Activated T-cell treated with anti-CD3 and anti-CD28 coated beads, Interleukin-2, amount 50 U/mL, for 24 hours (primary cell): ENCODE data around the gene TRIP4.

Source experiments
- DNase-seq: peaks from one replicate; pipeline ENCODE4 v3.0.0-alpha.2; 2020
- H3K27ac Mint-ChIP-seq: 2 replicates; pipeline ENCODE4 v1.8.0; 2020; ENCODE audit warnings: mild to moderate bottlenecking, mixed read lengths
- H3K27me3 Mint-ChIP-seq: 2 replicates; pipeline ENCODE4 v1.8.0; 2020; ENCODE audit warnings: mixed read lengths
- H3K36me3 Mint-ChIP-seq: 2 replicates; pipeline ENCODE4 v1.8.0; 2020; ENCODE audit warnings: low read depth, mixed read lengths
- H3K4me1 Mint-ChIP-seq: 2 replicates; pipeline ENCODE4 v1.8.0; 2020; ENCODE audit warnings: low read depth, mixed read lengths
- H3K4me3 Mint-ChIP-seq: 2 replicates; pipeline ENCODE4 v1.8.0; 2020; ENCODE audit warnings: mild to moderate bottlenecking, moderate library complexity, mixed read lengths
- H3K9me3 Mint-ChIP-seq: 2 replicates; pipeline ENCODE4 v1.8.0; 2020; ENCODE audit warnings: mixed read lengths

TRIP4 gene

GRCh38 chr15:64503197-64503596 lies 115.6 kb downstream of the TRIP4 start:
- H3K27ac Mint-ChIP-seq: peak overlapping the region; percentile 77
- peaks cover 86% of the 10 kb centered on the region for H3K4me1 Mint-ChIP-seq

GRCh38 chr15:64503640-64504039 lies 116.0 kb downstream of the TRIP4 start:
- Mint-ChIP-seq H3K27me3 (no peaks in the 10 kb centered on the region), H3K9me3 (no peaks in the 10 kb centered on the region), H3K4me3 (peak overlapping the region; percentile 21), H3K27ac (peak overlapping the region; percentile 77), H3K36me3 (peaks cover 72% of the 10 kb centered on the region), H3K4me1 (peaks cover 84% of the 10 kb centered on the region)
- no peak for DNase-seq

More at GRCh38 chr15:64503197-64503596, 115.6 kb downstream of the TRIP4 start:
- no peaks in the 10 kb centered on the region for H3K9me3 Mint-ChIP-seq
- H3K27me3 Mint-ChIP-seq: no peaks in the 10 kb centered on the region
- DNase-seq: no peak
- H3K4me3 Mint-ChIP-seq: peak overlapping the region; percentile 21
- H3K36me3 Mint-ChIP-seq: peaks cover 75% of the 10 kb centered on the region
